ENCODE measurements around the gene LETMD1. TPM values are rescaled to one million over a fixed set of nuclear protein-coding genes. Genes with fewer than 3 reads are reported as not detected.

The LETMD1 gene
- total and polyA plus RNA-seq, 2 of the 8 experiments (the other 6 are each of a cell fraction or from before 2014, with no cell fraction given): 39.4 to 65.3 TPM

DNA sequence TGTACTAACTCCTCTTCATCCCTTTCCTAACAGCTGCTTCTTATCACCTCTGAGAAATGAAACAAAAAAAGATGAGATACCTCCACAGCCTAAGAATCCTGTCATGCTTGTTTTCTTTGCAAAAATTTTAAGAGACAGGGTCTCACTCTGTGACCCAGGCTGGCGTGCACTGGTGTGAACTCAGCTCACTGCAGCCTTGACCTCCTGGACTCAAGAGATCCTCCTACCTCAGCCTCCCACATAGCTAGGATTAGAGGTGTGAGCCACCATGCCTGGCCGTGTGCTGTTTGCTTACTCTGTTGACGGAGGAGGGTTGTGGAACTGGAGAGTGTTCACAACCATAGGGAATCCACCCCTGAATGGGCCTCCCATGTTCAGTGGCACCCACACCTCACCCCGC, 19.1 kb downstream of the LETMD1 start (continued):
- TF ChIP-seq GABPA (IDR thresholded peaks at IDR 0.05; ENCODE audit: borderline replicate concordance, insufficient read depth, low read length) (no peak), RBBP5 (IDR thresholded peaks at IDR 0.05; ENCODE audit: borderline replicate concordance, low read depth, low read length) (no peak), GTF2F1 (IDR thresholded peaks at IDR 0.05; ENCODE audit: borderline replicate concordance, low read depth, low read length) (no peak), SIRT6 (IDR thresholded peaks at IDR 0.05; ENCODE audit: low read length) (no peak)
